SK-MEL-5 (cell line): ENCODE data around the gene DEF6. TPM values are rescaled to one million over a fixed set of nuclear protein-coding genes. Genes with fewer than 3 reads are reported as not detected.
"Not testable (repeated sequence)": the region's sequence is repeated elsewhere in the genome, so short reads cannot be mapped to it uniquely, and the experiment has no call there.

ENCODE experiments used
- DNase-seq: peaks from one replicate; pipeline ENCODE4 v3.0.0-alpha.2; 2016; ENCODE audit warnings: low read depth, low spot score
- in situ Hi-C: cut with HindIII; loops from 2 replicates; pipeline ENCODE4 v1.10.0; 2016; ENCODE audit warnings: low sequenced_read_pairs, high pct_unique_total_duplicates, low pct_unique_long_range_greater_than_20kb
- total RNA-seq: library from RNA; depleted of rRNA; stranded (reverse); fragments of >200 nt; shearing (Covaris generic); gene quantifications from 2 replicates; pipeline ENCODE4 v1.2.3, GENCODE V29; 2014

DEF6 gene
- total RNA-seq, 1 experiment from 2014 or later: 0.71 TPM

GRCh38 chr6:35299674-35300073 is 2.1 kb downstream of the DEF6 start:
- no peak for DNase-seq
- in situ Hi-C loops: no loop called here

- no peak for DNase-seq
- in situ Hi-C loops: no loop called here
Measured at GRCh38 chr6:35300848-35301247, 3.2 kb downstream of the DEF6 start.

GRCh38 chr6:35302604-35303241 is 5.1 kb downstream of the DEF6 start:
- DNase-seq: peak; percentile 51
- in situ Hi-C loops: no loop called here

- in situ Hi-C loops: no loop called here
- no peak for DNase-seq
Measured at GRCh38 chr6:35304299-35304698, 6.7 kb downstream of the DEF6 start.

- in situ Hi-C loops: no loop called here
- DNase-seq: peak; percentile 54
Measured at GRCh38 chr6:35305117-35305516, 7.5 kb downstream of the DEF6 start.

- DNase-seq, in situ Hi-C loops: not testable (repeated sequence)
Measured at GRCh38 chr6:35307138-35307537, 9.5 kb downstream of the DEF6 start.

GRCh38 chr6:35308543-35308942 is 10.9 kb downstream of the DEF6 start:
- DNase-seq, in situ Hi-C loops: not testable (repeated sequence)

GRCh38 chr6:35309611-35310264 is 12.1 kb downstream of the DEF6 start:
- in situ Hi-C loops: no loop called here

GRCh38 chr6:35310265-35310831 is 12.7 kb downstream of the DEF6 start:
- no peak for DNase-seq
- in situ Hi-C loops: no loop called here

More at GRCh38 chr6:35309611-35310264, 12.1 kb downstream of the DEF6 start:
- no peak for DNase-seq

GRCh38 chr6:35311390-35312075 is 13.9 kb downstream of the DEF6 start:
- DNase-seq: no peak
- in situ Hi-C loops: no loop called here

- no peak for DNase-seq
- in situ Hi-C loops: no loop called here
Measured at GRCh38 chr6:35312076-35312800, 14.6 kb downstream of the DEF6 start.

GRCh38 chr6:35312807-35313206 is 15.2 kb downstream of the DEF6 start:
- in situ Hi-C loops: no loop called here
- DNase-seq: no peak

GRCh38 chr6:35317483-35318195 is 20.0 kb downstream of the DEF6 start:
- DNase-seq: no peak
- in situ Hi-C loops: no loop called here

GRCh38 chr6:35318196-35319171 is 20.9 kb downstream of the DEF6 start:
- in situ Hi-C loops: no loop called here
- DNase-seq: peak; percentile 81

GRCh38 chr6:35319346-35320030 is 21.9 kb downstream of the DEF6 start:
- in situ Hi-C loops: no loop called here
- no peak for DNase-seq

GRCh38 chr6:35320031-35320410 is 22.4 kb downstream of the DEF6 start:
- in situ Hi-C loops: no loop called here
- DNase-seq: no peak
